CD1c-positive myeloid dendritic cell (primary cell): ENCODE results near the gene MOAP1.
"Not testable (repeated sequence)": the region's sequence is repeated elsewhere in the genome, so short reads cannot be mapped to it uniquely, and the experiment has no call there.

Experiments used
- DNase-seq: peaks from one replicate; pipeline ENCODE4 v3.0.0-alpha.2; 2016; ENCODE audit errors: extremely low spot score

The MOAP1 gene

GRCh38 chr14:93185349-93185720 lies 638 bp upstream of the MOAP1 start:
- DNase-seq: no peak

- no peak for DNase-seq
Observed at GRCh38 chr14:93183596-93184317, 940 bp downstream of the MOAP1 start.

GRCh38 chr14:93175492-93175891 lies 9.2 kb downstream of the MOAP1 start:
- DNase-seq: no peak

- not testable (repeated sequence) for DNase-seq
Observed at GRCh38 chr14:93174731-93175130, 10.0 kb downstream of the MOAP1 start.

- DNase-seq: no peak
Observed at GRCh38 chr14:93173943-93174395, 10.7 kb downstream of the MOAP1 start.

GRCh38 chr14:93171376-93171775 lies 13.3 kb downstream of the MOAP1 start:
- DNase-seq: no peak

GRCh38 chr14:93170141-93170540 lies 14.6 kb downstream of the MOAP1 start:
- not testable (repeated sequence) for DNase-seq

- DNase-seq: not testable (repeated sequence)
Observed at GRCh38 chr14:93169619-93170018, 15.1 kb downstream of the MOAP1 start.

GRCh38 chr14:93168610-93169009 lies 16.1 kb downstream of the MOAP1 start:
- DNase-seq: not testable (repeated sequence)

- DNase-seq: not testable (repeated sequence)
Observed at GRCh38 chr14:93165271-93166265, 19.1 kb downstream of the MOAP1 start.

GRCh38 chr14:93163564-93163963 lies 21.1 kb downstream of the MOAP1 start:
- DNase-seq: peak; percentile 16

GRCh38 chr14:93161411-93161940 lies 23.2 kb downstream of the MOAP1 start:
- no peak for DNase-seq

GRCh38 chr14:93160353-93160801 lies 24.3 kb downstream of the MOAP1 start:
- peak; percentile 16 for DNase-seq

- not testable (repeated sequence) for DNase-seq
Observed at GRCh38 chr14:93159625-93160352, 24.9 kb downstream of the MOAP1 start.

- not testable (repeated sequence) for DNase-seq
Observed at GRCh38 chr14:93158349-93158748, 26.3 kb downstream of the MOAP1 start.

- no peak for DNase-seq
Observed at GRCh38 chr14:93156693-93157369, 27.9 kb downstream of the MOAP1 start.

GRCh38 chr14:93155667-93156066 lies 29.0 kb downstream of the MOAP1 start:
- no peak for DNase-seq

- peak; percentile 34 for DNase-seq
Observed at GRCh38 chr14:93153121-93153520, 31.6 kb downstream of the MOAP1 start.

GRCh38 chr14:93150227-93151208 lies 34.2 kb downstream of the MOAP1 start:
- peak; percentile 86 for DNase-seq

GRCh38 chr14:93148979-93149378 lies 35.7 kb downstream of the MOAP1 start:
- DNase-seq: no peak
